SK-N-SH treated with all-trans-retinoic acid at 6 μM for 48 hours (cell line): Measurements from ENCODE around the gene PRKCE.

Experiments
- ARNTL ChIP-seq: fragments of 450-650 bp; formaldehyde crosslinking; IDR thresholded peaks from 2 replicates; pipeline ENCODE4 v1.5.0; 2020; ENCODE audit warnings: low read depth, mild to moderate bottlenecking, moderate library complexity, borderline replicate concordance
- CREB5 ChIP-seq: fragments of 250-450 bp; sonication (Bioruptor Pico); IDR thresholded peaks from 2 replicates; pipeline ENCODE4 v1.5.1; 2020; ENCODE audit warnings: low read depth, mild to moderate bottlenecking, moderate library complexity
- CSRNP3 ChIP-seq: fragments of 250-450 bp; sonication (Bioruptor Pico); IDR thresholded peaks from 2 replicates; pipeline ENCODE4 v1.5.1; 2021; ENCODE audit warnings: mild to moderate bottlenecking, moderate library complexity
- ESRRG ChIP-seq: fragments of 250-450 bp; sonication (Bioruptor Pico); IDR thresholded peaks from 2 replicates; pipeline ENCODE4 v1.6.1; 2021; ENCODE audit warnings: mild to moderate bottlenecking
- ISL1 ChIP-seq: fragments of 250-450 bp; sonication (Bioruptor Pico); IDR thresholded peaks from 2 replicates; pipeline ENCODE4 v2.1.2; 2022; ENCODE audit warnings: mild to moderate bottlenecking, moderate library complexity
- PATZ1 ChIP-seq: fragments of 250-450 bp; sonication (Bioruptor Pico); IDR thresholded peaks from 2 replicates; pipeline ENCODE4 v1.8.0; 2020; ENCODE audit warnings: mild to moderate bottlenecking, moderate library complexity, borderline replicate concordance
- POU6F1 ChIP-seq: fragments of 250-450 bp; sonication (Bioruptor Pico); IDR thresholded peaks from 2 replicates; pipeline ENCODE4 v1.8.0; 2021; ENCODE audit warnings: low read depth, mild to moderate bottlenecking, moderate library complexity, borderline replicate concordance
- SNAI2 ChIP-seq: fragments of 250-450 bp; sonication (Bioruptor Pico); IDR thresholded peaks from 2 replicates; pipeline ENCODE4 v1.5.0; 2020; ENCODE audit warnings: mild to moderate bottlenecking, moderate library complexity
- TOX ChIP-seq: fragments of 250-450 bp; sonication (Bioruptor Pico); IDR thresholded peaks from 2 replicates; pipeline ENCODE4 v1.8.0; 2021; ENCODE audit warnings: mild to moderate bottlenecking, moderate library complexity, borderline replicate concordance
- ZFP3 ChIP-seq: fragments of 250-450 bp; sonication (Bioruptor Pico); IDR thresholded peaks from 2 replicates; pipeline ENCODE4 v1.5.0; 2020; ENCODE audit warnings: mild to moderate bottlenecking, moderate library complexity
- ZFP30 ChIP-seq: fragments of 450-650 bp; formaldehyde crosslinking; IDR thresholded peaks from 2 replicates; pipeline ENCODE4 v1.5.0; 2022; ENCODE audit warnings: mild to moderate bottlenecking, moderate library complexity
- ZNF70 ChIP-seq: fragments of 450-650 bp; formaldehyde crosslinking; IDR thresholded peaks from 2 replicates; pipeline ENCODE4 v1.5.0; 2020; ENCODE audit warnings: mild to moderate bottlenecking, moderate library complexity
- ZNF8 ChIP-seq: fragments of 450-650 bp; formaldehyde crosslinking; IDR thresholded peaks from 2 replicates; pipeline ENCODE4 v1.5.0; 2020; ENCODE audit warnings: mild to moderate bottlenecking, moderate library complexity

GRCh38 chr2:46000660-46001059 is 349.2 kb downstream of the PRKCE start:
- no peak for TF ChIP-seq PATZ1 (CRISPR knock-in tag)
- TF ChIP-seq ARNTL (CRISPR knock-in tag) = no peak
- no peak for TF ChIP-seq ISL1
- no peak for TF ChIP-seq TOX (CRISPR knock-in tag)
- no peak for TF ChIP-seq CREB5 (CRISPR knock-in tag)
- no peak for TF ChIP-seq CSRNP3 (CRISPR knock-in tag)
- no peak for TF ChIP-seq ZFP30 (CRISPR knock-in tag)
- no peak for TF ChIP-seq ZNF70 (CRISPR knock-in tag)
- TF ChIP-seq SNAI2 = no peak
- no peak for TF ChIP-seq ZNF8 (CRISPR knock-in tag)
- no peak for TF ChIP-seq ESRRG (CRISPR knock-in tag)
- no peak for TF ChIP-seq ZFP3
- TF ChIP-seq POU6F1 (CRISPR knock-in tag) = no peak
